ENCODE data around the gene SYCE3.
A peak's percentile ranks its signal among the peaks of the same experiment; 100 is the strongest.

SYCE3 gene

GRCh38 chr22:50560034-50560433 is 2.7 kb downstream of the SYCE3 start:
- no peak for DNase-seq
- Mint-ChIP-seq H3K27ac (no peak overlapping the region), H3K4me3 (no peak overlapping the region), H3K36me3 (ENCODE audit: low read depth) (no peaks in the 10 kb centered on the region), H3K9me3 (no peaks in the 10 kb centered on the region), H3K27me3 (ENCODE audit: low read depth, poor library complexity) (peaks cover 48% of the 10 kb centered on the region), H3K4me1 (peaks cover 11% of the 10 kb centered on the region)
- TF ChIP-seq CTCF (IDR thresholded peaks at IDR 0.05): no peak

GRCh38 chr22:50556703-50557102 is 6.0 kb downstream of the SYCE3 start:
- peaks cover 38% of the 10 kb centered on the region for H3K27me3 Mint-ChIP-seq (ENCODE audit: low read depth, poor library complexity)
- H3K9me3 Mint-ChIP-seq: no peaks in the 10 kb centered on the region
- no peaks in the 10 kb centered on the region for H3K36me3 Mint-ChIP-seq (ENCODE audit: low read depth)
- H3K27ac Mint-ChIP-seq: no peak overlapping the region
- no peak for TF ChIP-seq CTCF (IDR thresholded peaks at IDR 0.05)
- H3K4me1 Mint-ChIP-seq: no peaks in the 10 kb centered on the region
- no peak for DNase-seq
- no peak overlapping the region for H3K4me3 Mint-ChIP-seq

GRCh38 chr22:50553310-50553709 is 9.4 kb downstream of the SYCE3 start:
- H3K9me3 Mint-ChIP-seq: no peaks in the 10 kb centered on the region
- H3K36me3 Mint-ChIP-seq (ENCODE audit: low read depth): no peaks in the 10 kb centered on the region
- peaks cover 12% of the 10 kb centered on the region for H3K4me1 Mint-ChIP-seq
- peaks cover 28% of the 10 kb centered on the region for H3K27me3 Mint-ChIP-seq (ENCODE audit: low read depth, poor library complexity)
- H3K27ac Mint-ChIP-seq: no peak overlapping the region
- TF ChIP-seq CTCF (IDR thresholded peaks at IDR 0.05): no peak
- no peak overlapping the region for H3K4me3 Mint-ChIP-seq
- DNase-seq: no peak

GRCh38 chr22:50551160-50551752 is 11.5 kb downstream of the SYCE3 start:
- Mint-ChIP-seq H3K36me3 (ENCODE audit: low read depth) (no peaks in the 10 kb centered on the region), H3K4me3 (no peak overlapping the region)
- DNase-seq: no peak

GRCh38 chr22:50550395-50550794 is 12.3 kb downstream of the SYCE3 start:
- DNase-seq: no peak
- H3K4me1 Mint-ChIP-seq: peaks cover 16% of the 10 kb centered on the region
- TF ChIP-seq CTCF (IDR thresholded peaks at IDR 0.05): no peak
- no peaks in the 10 kb centered on the region for H3K36me3 Mint-ChIP-seq (ENCODE audit: low read depth)
- H3K27me3 Mint-ChIP-seq (ENCODE audit: low read depth, poor library complexity): peaks cover 22% of the 10 kb centered on the region
- peak overlapping the region; percentile 94 for H3K27ac Mint-ChIP-seq
- no peak overlapping the region for H3K4me3 Mint-ChIP-seq
- H3K9me3 Mint-ChIP-seq: no peaks in the 10 kb centered on the region

More at GRCh38 chr22:50551160-50551752, 11.5 kb downstream of the SYCE3 start:
- Mint-ChIP-seq H3K27ac (no peak overlapping the region), H3K4me1 (peaks cover 12% of the 10 kb centered on the region), H3K27me3 (ENCODE audit: low read depth, poor library complexity) (peaks cover 21% of the 10 kb centered on the region), H3K9me3 (no peaks in the 10 kb centered on the region)
- no peak for TF ChIP-seq CTCF (IDR thresholded peaks at IDR 0.05)
